Effector memory CD4-positive, alpha-beta T cell (primary cell): ENCODE results near the gene RTBDN.

ENCODE experiments used
- DNase-seq, 3 donors: peaks; one replicate each; pipeline ENCODE4 v3.0.0-alpha.2; 2020
- H3K27ac ChIP-seq: 2 replicates; pipeline ENCODE4 v1.7.0; 2013; ENCODE audit warnings: mild to moderate bottlenecking, low read length, moderate library complexity; ENCODE audit not compliant: insufficient read depth, poor library complexity, severe bottlenecking
- H3K27me3 ChIP-seq: replicated peaks from 2 replicates; pipeline ENCODE4 v1.7.0; 2013; ENCODE audit warnings: mild to moderate bottlenecking, low read length; ENCODE audit not compliant: insufficient read depth, control insufficient read depth, poor library complexity, severe bottlenecking
- H3K36me3 ChIP-seq: 2 replicates; pipeline ENCODE4 v1.7.0; 2013; ENCODE audit warnings: mild to moderate bottlenecking, low read length, moderate library complexity; ENCODE audit not compliant: control insufficient read depth, insufficient read depth
- H3K4me1 ChIP-seq: 2 replicates; pipeline ENCODE4 v1.7.0; 2013; ENCODE audit warnings: low read length, mild to moderate bottlenecking; ENCODE audit not compliant: control insufficient read depth, insufficient read depth, poor library complexity, severe bottlenecking
- H3K4me3 ChIP-seq: 2 replicates; pipeline ENCODE4 v1.7.0; 2013; ENCODE audit warnings: low read length, low read depth, mild to moderate bottlenecking; ENCODE audit not compliant: insufficient read depth, poor library complexity, severe bottlenecking
- H3K9me3 ChIP-seq: 2 replicates; pipeline ENCODE4 v1.7.0; 2013; ENCODE audit warnings: mild to moderate bottlenecking, low read length, moderate library complexity; ENCODE audit not compliant: control insufficient read depth
- total RNA-seq, 3 donors: gene quantifications; one replicate each; lab custom pipeline; 2026; lab: John Stamatoyannopoulos, UW

Gene RTBDN
- 0 reads per million in 3 donors for total RNA-seq

DNA sequence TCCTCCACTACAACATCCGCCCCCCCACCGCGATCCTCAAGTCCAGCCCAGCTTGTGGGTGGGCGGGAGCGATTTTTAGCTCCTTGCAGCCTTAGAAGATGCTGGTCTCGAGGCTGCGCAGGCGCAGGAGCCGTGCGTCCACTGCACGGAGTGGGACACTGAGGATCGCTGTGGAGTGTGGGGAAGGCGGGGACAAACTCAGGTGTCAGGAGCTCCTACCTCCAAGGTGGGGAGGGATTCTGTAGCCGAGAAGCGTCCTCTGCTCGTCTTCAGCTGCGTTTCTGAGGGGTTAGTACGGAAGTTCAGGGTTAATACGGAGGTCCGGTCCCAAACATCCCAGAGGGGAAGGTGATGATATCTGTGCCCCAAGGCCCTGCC is at the start of gene RTBDN:
Gene RTBDN (minus strand): TSS at position 14 of the 378 bp plus-strand sequence. CDS start 4,600 bp downstream, outside the sequence.
- Histone ChIP-seq H3K4me1 (peaks cover 30% of the 10 kb centered on the region), H3K27ac (no peak within 1 kb of the TSS), H3K27me3 (peaks cover 84% of the 10 kb centered on the region), H3K36me3 (no peaks in the 10 kb centered on the region), H3K9me3 (no peaks in the 10 kb centered on the region), H3K4me3 (peak within 1 kb of the TSS; percentile 12)
- no peak for DNase-seq

DNA sequence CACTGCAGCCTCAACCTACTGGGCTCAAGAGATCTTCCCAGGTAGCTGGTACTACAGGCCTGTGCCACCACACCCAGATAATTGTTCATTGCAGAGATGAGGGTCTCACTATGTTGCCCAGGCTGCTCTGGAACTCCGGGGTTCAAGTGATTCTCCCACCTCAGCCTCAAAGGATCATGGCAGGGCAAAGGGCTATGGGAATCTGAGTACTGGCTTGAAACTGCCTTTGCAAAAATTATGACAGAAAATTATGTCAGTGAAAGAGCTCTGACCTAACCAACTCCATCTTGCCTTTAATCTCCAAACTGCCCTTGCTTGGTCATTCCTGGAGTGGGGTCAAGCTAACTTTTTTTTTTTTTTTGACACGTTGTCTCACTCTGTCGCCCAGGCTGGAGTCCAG is 48.2 kb upstream of the RTBDN start:
- Histone ChIP-seq H3K36me3 (peaks cover 10% of the 10 kb centered on the region), H3K27ac (no peak overlapping the region), H3K4me1 (peaks cover 17% of the 10 kb centered on the region), H3K4me3 (no peak overlapping the region), H3K9me3 (peaks cover 3% of the 10 kb centered on the region), H3K27me3 (no peaks in the 10 kb centered on the region)
- DNase-seq, result no peak

DNA sequence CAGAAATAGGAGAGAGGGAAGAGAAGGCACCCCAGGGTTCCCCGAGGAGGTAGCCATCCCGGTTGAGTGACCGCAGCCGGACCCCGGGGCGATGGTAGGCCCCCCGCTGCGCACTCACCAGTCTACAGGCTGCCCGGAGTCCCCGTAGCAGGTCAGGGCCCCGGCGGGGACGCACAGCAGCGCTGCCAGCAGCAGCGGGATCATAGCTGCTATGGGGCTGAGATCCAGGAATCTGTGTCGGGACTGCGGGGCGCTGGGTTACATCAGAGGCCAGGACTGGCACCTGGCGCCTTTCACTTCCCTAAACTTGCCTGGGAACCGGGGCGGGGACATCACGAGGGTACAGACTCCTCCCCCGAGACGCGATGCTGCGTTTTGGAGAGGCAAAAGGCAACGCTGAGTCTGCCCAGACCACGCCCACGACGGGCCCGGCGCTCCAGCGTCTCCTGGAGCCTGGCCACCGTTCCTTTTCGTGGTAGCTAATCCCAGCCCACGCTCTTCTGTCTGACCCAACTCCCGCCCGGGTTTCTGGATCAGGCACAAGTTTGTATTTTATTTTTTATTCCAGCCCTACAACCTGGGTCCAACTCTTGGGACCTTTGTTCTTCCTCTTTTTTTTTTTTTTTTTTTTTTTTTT is 46.9 kb upstream of the RTBDN start, which contains the start of gene DNASE2:
Gene DNASE2 (minus strand): TSS at position 278 of the 637 bp plus-strand sequence. CDS start 74 bp downstream, at position 204.
- Histone ChIP-seq H3K36me3 (peaks cover 17% of the 10 kb centered on the region), H3K27ac (peak within 1 kb of the TSS; percentile 56), H3K9me3 (peaks cover 3% of the 10 kb centered on the region), H3K4me3 (peak within 1 kb of the TSS; percentile 67), H3K27me3 (no peaks in the 10 kb centered on the region), H3K4me1 (peaks cover 17% of the 10 kb centered on the region)
- peak; percentile 76 to 87 (median 78) for DNase-seq

DNA sequence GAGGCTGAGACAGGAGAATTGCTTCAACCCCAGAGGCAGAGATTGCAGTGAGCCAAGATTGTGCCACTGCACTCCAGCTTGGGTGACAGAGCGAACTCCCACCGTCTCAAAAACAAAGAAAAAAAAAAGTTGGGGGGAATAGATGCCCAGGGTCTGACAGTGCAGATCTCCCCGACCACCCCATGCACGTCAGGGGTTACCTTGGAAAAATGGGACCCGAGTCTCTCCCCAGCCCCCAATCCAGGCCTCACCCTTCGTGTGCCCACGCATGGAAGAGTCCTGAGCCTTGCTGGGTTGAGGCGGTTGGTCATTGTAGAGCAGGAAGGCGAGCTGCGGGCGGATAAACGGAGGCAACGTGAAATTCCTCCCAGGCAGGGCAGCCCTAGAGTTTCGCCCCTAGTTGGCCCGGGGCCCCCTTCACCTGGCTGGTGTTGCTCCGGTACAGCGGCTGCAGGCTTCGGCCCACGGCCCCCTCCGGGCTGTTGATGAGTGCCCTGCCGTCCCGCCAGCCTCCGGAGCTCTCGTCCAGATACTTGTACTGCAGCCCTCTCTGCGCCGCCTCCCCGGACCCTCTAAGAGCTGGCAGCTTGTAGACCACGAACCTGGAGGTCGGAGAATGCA is 46.3 kb upstream of the RTBDN start:
- Histone ChIP-seq H3K27ac (peak overlapping the region; percentile 56), H3K36me3 (peaks cover 23% of the 10 kb centered on the region), H3K9me3 (peaks cover 3% of the 10 kb centered on the region), H3K4me3 (peak overlapping the region; percentile 67), H3K27me3 (no peaks in the 10 kb centered on the region), H3K4me1 (peaks cover 14% of the 10 kb centered on the region)
- DNase-seq, result no peak

DNA sequence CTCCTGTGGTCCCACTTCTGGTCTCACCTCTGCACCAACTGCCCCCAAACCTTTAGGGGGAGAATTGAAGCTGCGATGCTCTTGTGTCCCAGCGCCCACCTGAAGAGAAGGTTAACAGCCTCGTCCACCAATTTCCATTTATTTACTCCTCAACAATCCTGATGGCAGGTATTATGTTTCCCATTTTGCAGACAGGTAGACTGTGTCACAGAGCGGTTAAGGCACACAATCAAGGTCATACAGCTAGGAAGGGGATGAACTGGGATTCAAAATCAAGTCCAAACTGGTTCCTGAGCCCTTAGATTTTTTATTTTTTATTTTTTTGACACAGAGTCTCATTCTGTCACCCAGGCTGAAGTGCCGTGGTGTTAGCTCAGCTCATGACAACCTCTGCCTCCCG is 40.7 kb upstream of the RTBDN start:
- Histone ChIP-seq H3K9me3 (no peaks in the 10 kb centered on the region), H3K4me3 (no peak overlapping the region), H3K36me3 (peaks cover 33% of the 10 kb centered on the region), H3K27me3 (no peaks in the 10 kb centered on the region), H3K27ac (no peak overlapping the region), H3K4me1 (no peaks in the 10 kb centered on the region)
- no peak for DNase-seq

DNA sequence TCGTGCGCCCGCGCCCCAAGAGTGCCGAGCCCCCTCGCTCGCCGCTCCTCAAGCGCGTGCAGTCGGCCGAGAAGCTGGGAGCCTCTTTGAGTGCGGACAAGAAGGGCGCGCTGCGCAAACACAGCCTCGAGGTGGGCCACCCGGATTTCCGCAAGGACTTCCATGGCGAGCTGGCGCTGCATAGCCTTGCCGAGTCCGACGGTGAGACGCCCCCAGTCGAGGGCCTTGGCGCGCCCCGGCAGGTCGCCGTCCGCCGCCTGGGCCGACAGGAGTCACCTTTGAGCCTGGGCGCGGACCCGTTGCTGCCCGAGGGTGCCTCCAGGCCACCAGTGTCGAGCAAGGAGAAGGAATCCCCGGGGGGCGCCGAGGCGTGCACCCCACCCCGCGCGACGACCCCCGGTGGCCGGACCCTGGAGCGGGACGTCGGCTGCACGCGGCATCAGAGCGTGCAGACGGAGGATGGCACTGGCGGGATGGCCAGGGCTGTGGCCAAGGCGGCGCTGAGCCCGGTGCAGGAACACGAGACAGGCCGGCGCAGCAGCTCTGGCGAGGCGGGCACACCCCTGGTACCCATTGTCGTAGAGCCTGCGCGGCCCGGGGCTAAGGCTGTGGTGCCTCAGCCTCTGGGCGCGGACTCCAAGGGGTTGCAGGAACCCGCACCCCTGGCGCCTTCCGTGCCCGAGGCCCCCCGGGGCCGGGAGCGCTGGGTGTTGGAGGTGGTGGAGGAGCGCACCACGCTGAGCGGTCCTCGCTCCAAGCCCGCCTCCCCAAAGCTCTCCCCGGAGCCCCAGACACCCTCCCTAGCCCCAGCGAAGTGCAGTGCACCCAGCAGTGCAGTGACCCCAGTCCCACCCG is 39.7 kb upstream of the RTBDN start:
- no peaks in the 10 kb centered on the region for H3K9me3 ChIP-seq
- H3K27me3 ChIP-seq, result no peaks in the 10 kb centered on the region
- no peak overlapping the region for H3K4me3 ChIP-seq
- H3K27ac ChIP-seq, result no peak overlapping the region
- no peak for DNase-seq
- no peaks in the 10 kb centered on the region for H3K4me1 ChIP-seq
- H3K36me3 ChIP-seq, result peaks cover 33% of the 10 kb centered on the region

DNA sequence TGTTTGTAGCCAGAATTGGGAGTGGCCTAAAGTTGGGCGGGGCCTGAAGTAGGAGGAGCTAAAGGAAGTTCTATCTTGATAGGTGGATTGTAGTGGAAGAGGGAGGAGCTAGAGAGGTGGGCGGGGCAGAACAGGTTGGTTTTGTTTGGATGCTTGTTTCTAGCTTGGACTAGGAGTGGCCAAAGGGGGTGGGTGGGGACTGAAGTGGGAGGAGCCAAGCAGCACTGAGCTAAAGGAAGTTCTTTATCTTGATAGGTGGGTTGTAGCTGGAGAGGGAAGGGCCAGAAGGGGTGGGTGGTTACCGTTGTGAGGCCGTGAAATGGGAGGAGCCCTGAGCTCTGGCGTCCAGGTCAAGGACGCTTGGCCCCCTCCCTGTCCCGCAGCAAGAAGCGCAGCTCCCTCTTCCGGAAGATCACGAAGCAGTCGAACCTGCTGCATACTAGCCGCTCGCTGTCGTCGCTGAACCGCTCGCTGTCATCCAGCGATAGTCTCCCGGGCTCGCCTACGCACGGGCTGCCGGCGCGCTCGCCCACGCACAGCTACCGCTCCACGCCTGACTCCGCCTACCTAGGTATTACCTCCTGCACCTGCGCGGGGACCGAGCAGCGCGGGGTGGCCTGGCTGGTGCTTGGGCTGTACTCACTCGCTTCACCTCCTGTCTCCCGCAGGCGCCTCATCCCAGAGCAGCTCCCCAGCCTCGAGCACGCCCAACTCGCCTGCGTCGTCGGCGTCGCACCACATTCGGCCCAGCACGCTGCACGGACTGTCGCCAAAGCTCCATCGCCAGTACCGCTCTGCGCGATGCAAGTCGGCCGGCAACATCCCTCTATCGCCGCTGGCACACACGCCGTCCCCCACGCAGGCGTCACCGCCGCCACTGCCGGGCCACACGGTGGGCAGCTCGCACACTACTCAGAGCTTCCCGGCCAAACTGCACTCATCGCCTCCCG is 38.8 kb upstream of the RTBDN start:
- Histone ChIP-seq H3K36me3 (peaks cover 30% of the 10 kb centered on the region), H3K9me3 (no peaks in the 10 kb centered on the region), H3K27ac (no peak overlapping the region), H3K4me3 (no peak overlapping the region), H3K27me3 (no peaks in the 10 kb centered on the region), H3K4me1 (no peaks in the 10 kb centered on the region)
- peak; percentile 40 to 62 (median 57) for DNase-seq

DNA sequence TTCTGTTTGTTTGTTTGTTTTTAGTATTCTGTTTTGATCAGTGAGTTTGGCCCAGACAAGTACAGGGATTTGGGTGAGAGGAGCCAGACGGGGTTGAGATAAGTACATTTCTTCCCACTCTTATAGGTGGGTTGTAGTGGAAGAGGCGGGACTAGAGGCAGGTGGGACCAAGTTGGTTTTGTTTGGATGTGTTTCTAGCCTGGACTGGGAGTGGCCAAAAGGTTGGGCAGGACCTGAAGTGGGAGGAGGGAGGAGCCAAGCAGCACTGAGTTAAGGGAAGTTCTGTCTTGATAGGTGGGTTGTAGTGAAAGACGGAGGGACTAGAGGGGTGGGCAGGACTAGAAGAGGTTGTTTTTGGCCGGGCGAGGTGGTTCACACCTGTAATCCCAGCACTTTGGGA is 37.9 kb upstream of the RTBDN start:
- Histone ChIP-seq H3K27me3 (no peaks in the 10 kb centered on the region), H3K4me1 (peaks cover 8% of the 10 kb centered on the region), H3K4me3 (no peak overlapping the region), H3K36me3 (peaks cover 23% of the 10 kb centered on the region), H3K9me3 (no peaks in the 10 kb centered on the region), H3K27ac (no peak overlapping the region)
- no peak for DNase-seq

DNA sequence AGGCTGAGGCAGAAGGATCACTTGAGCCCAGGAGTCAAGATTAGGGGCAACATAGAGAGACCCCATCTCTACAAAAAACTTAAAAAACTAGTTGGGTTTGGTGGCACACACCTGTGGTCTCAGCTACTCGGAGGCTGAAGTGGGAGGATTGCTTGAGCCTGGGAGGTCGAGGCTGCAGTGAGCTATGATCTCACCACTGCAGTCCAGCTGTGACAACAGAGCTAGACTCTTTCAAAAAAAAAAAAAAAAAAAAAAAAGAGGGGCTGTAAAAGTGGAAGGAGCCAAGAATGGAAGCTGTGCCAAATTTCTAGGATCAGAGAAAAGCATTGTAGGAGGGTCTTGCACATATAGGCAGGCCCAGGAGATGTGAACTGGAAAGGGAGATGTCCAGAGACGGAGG is 37.3 kb upstream of the RTBDN start:
- no peak for DNase-seq
- H3K4me1 ChIP-seq, result peaks cover 11% of the 10 kb centered on the region
- H3K27ac ChIP-seq, result no peak overlapping the region
- H3K36me3 ChIP-seq, result peaks cover 21% of the 10 kb centered on the region
- no peak overlapping the region for H3K4me3 ChIP-seq
- H3K27me3 ChIP-seq, result no peaks in the 10 kb centered on the region
- H3K9me3 ChIP-seq, result no peaks in the 10 kb centered on the region
